ENCODE measurements around the gene SCN1B.

The SCN1B gene

GRCh38 chr19:35052599-35053190 lies 22.4 kb downstream of the SCN1B start:
- H3K4me1 ChIP-seq (ENCODE audit: control insufficient read depth, insufficient read depth, low read length): peaks cover 13% of the 10 kb centered on the region; the same call in 1 of the 2 replicates
- no peaks in the 10 kb centered on the region; a peak in 1 of 3 replicates for H3K36me3 ChIP-seq (ENCODE audit: control insufficient read depth in 2 of 2, insufficient read depth in 1 of 2, low read length in 2 of 2)
- H3K9me3 ChIP-seq (ENCODE audit: control insufficient read depth, insufficient read depth, low read depth, low read length): no peaks in the 10 kb centered on the region; the same call in 1 of the 2 replicates
- ChIA-PET CTCF (interaction anchor here (0.6 to 9.6 kb wide), 8 partner anchors 8 to 396 kb away, joined by 3 to 193 read pairs (median 6); partner anchors contain the start of genes HPN and LGI4), POLR2A (interaction anchor here (1.7 kb wide), 1 partner anchor 72 kb away, joined by 5 read pairs; no protein-coding TSS in a partner anchor)
- H3K4me3 ChIP-seq (ENCODE audit: low read depth, low read length): no peak overlapping the region
- no peak overlapping the region for H3K27ac ChIP-seq (ENCODE audit: extremely low read depth, low read depth, low read length)
- TF ChIP-seq PATZ1 (tag by site-specific recombination; IDR thresholded peaks at IDR 0.05): no peak
- no peak for TF ChIP-seq HIC1 (tag by site-specific recombination; IDR thresholded peaks at IDR 0.05)
- TF ChIP-seq HOXA7 (CRISPR knock-in tag; IDR thresholded peaks at IDR 0.05; ENCODE audit: borderline replicate concordance): no peak
- no peak for TF ChIP-seq ZNF302 (tag by site-specific recombination; IDR thresholded peaks at IDR 0.05; ENCODE audit: low read depth)
- no peak for TF ChIP-seq KLF9 (tag by site-specific recombination; IDR thresholded peaks at IDR 0.05; ENCODE audit: low read depth)
- no peak for TF ChIP-seq ZNF549 (tag by site-specific recombination; IDR thresholded peaks at IDR 0.05)

GRCh38 chr19:35053667-35054293 lies 23.5 kb downstream of the SCN1B start:
- TF ChIP-seq ZNF398 (tag by site-specific recombination; IDR thresholded peaks at IDR 0.05) (no peak), CTCF (tag by site-specific recombination; IDR thresholded peaks at IDR 0.05) (no peak), ZNF48 (tag by site-specific recombination; IDR thresholded peaks at IDR 0.05) (no peak), ZBTB1 (tag by site-specific recombination; IDR thresholded peaks at IDR 0.05) (no peak), SCRT2 (tag by site-specific recombination; IDR thresholded peaks at IDR 0.05) (no peak), ZNF214 (tag by site-specific recombination; IDR thresholded peaks at IDR 0.05; ENCODE audit: borderline replicate concordance) (no peak), REPIN1 (tag by site-specific recombination; IDR thresholded peaks at IDR 0.05; ENCODE audit: low read depth) (no peak)
- Histone ChIP-seq H3K27ac (ENCODE audit: extremely low read depth, low read depth, low read length) (no peak overlapping the region), H3K9me3 (ENCODE audit: control insufficient read depth, insufficient read depth, low read depth, low read length) (no peaks in the 10 kb centered on the region; the same call in 1 of the 2 replicates), H3K4me1 (ENCODE audit: control insufficient read depth, insufficient read depth, low read length) (peaks cover 13% of the 10 kb centered on the region), H3K4me3 (ENCODE audit: low read depth, low read length) (no peak overlapping the region), H3K36me3 (ENCODE audit: control insufficient read depth in 2 of 2, insufficient read depth in 1 of 2, low read length in 2 of 2) (no peaks in the 10 kb centered on the region; a peak in 1 of 3 replicates)
- POLR2A ChIA-PET: no interaction called here
- CTCF ChIA-PET: interaction anchor here (0.7 to 9.6 kb wide), 11 partner anchors 9 to 382 kb away, joined by 3 to 193 read pairs (median 8); partner anchors contain the start of gene HPN

All from HEK293 (cell line).